AG04449 (cell line): ENCODE data around the gene COPG2.
"Not testable (repeated sequence)": the region's sequence is repeated elsewhere in the genome, so short reads cannot be mapped to it uniquely, and the experiment has no call there.

Experiments used
- CTCF ChIA-PET: fragments of 350-600 bp; formaldehyde crosslinking; extraction: SDS; loops from one replicate; lab custom pipeline; 2021; ENCODE audit warnings: antibody characterized with exemption; lab: Yijun Ruan, JAX
- POLR2A ChIA-PET: fragments of 400-600, 350-600 bp; formaldehyde crosslinking; extraction: SDS; loops from one replicate; lab custom pipeline; 2020; ENCODE audit warnings: antibody characterized with exemption, inconsistent platforms; lab: Yijun Ruan, JAX
- DNase-seq: peaks from one replicate; pipeline ENCODE4 v3.0.0-alpha.2; 2010; ENCODE audit warnings: low read depth, low spot score
- H3K4me3 ChIP-seq: 2 replicates; pipeline ENCODE4 v1.5.1; 2011; ENCODE audit warnings: low read depth, mild to moderate bottlenecking, control low read depth, low read length
- CTCF ChIP-seq: IDR thresholded peaks from one replicate; pipeline ENCODE4 v1.5.1; 2011; ENCODE audit warnings: mild to moderate bottlenecking, moderate library complexity, low read length, control low read depth, inconsistent platforms; ENCODE audit not compliant: insufficient read depth; ENCODE audit errors: missing control alignments

Gene COPG2

GRCh38 chr7:130700760-130701159 lies 32.2 kb upstream of the COPG2 start:
- no peak for DNase-seq
- POLR2A ChIA-PET = no interaction called here
- TF ChIP-seq CTCF = no peak
- no peak overlapping the region for H3K4me3 ChIP-seq
- CTCF ChIA-PET = interaction anchor here (1.5 to 1.7 kb wide), 3 partner anchors 23 to 604 kb away, joined by 3 to 5 read pairs (median 4); no protein-coding TSS in a partner anchor

GRCh38 chr7:130699686-130700085 lies 31.1 kb upstream of the COPG2 start:
- DNase-seq = no peak
- POLR2A ChIA-PET = no interaction called here
- no peak overlapping the region for H3K4me3 ChIP-seq
- CTCF ChIA-PET = interaction anchor here (1.5 to 1.7 kb wide), 3 partner anchors 24 to 603 kb away, joined by 3 to 5 read pairs (median 4); no protein-coding TSS in a partner anchor
- TF ChIP-seq CTCF = no peak

- TF ChIP-seq CTCF = no peak
Observed at GRCh38 chr7:130697820-130698219, 29.3 kb upstream of the COPG2 start.

GRCh38 chr7:130695840-130696239 lies 27.3 kb upstream of the COPG2 start:
- POLR2A ChIA-PET = no interaction called here
- CTCF ChIA-PET = interaction anchor here (0.8 to 2.4 kb wide), 6 partner anchors 9 to 624 kb away, joined by 3 to 11 read pairs (median 4); no protein-coding TSS in a partner anchor
- peak; percentile 56 for TF ChIP-seq CTCF
- H3K4me3 ChIP-seq = no peak overlapping the region
- no peak for DNase-seq

More at GRCh38 chr7:130697820-130698219, 29.3 kb upstream of the COPG2 start:
- CTCF ChIA-PET = no interaction called here
- POLR2A ChIA-PET = no interaction called here
- H3K4me3 ChIP-seq = no peak overlapping the region
- no peak for DNase-seq

- DNase-seq, POLR2A ChIA-PET, H3K4me3 ChIP-seq: not testable (repeated sequence)
- CTCF ChIA-PET = interaction anchor here (1.1 to 1.5 kb wide), 2 partner anchors 140 to 449 kb away, joined by 3 read pairs; no protein-coding TSS in a partner anchor
Observed at GRCh38 chr7:130692396-130692795, 23.8 kb upstream of the COPG2 start.

GRCh38 chr7:130689683-130690082 lies 21.1 kb upstream of the COPG2 start:
- CTCF ChIA-PET = no interaction called here
- no peak for DNase-seq
- POLR2A ChIA-PET = no interaction called here
- no peak for TF ChIP-seq CTCF
- H3K4me3 ChIP-seq = no peak overlapping the region

GRCh38 chr7:130683026-130683425 lies 14.5 kb upstream of the COPG2 start:
- CTCF ChIA-PET = no interaction called here
- no peak for TF ChIP-seq CTCF
- POLR2A ChIA-PET = no interaction called here
- DNase-seq = peak; percentile 2
- no peak overlapping the region for H3K4me3 ChIP-seq
